ENCODE results near the gene CELA2B. TPM values are rescaled to one million over a fixed set of nuclear protein-coding genes. Genes with fewer than 3 reads are reported as not detected.

The CELA2B gene
- total and polyA plus RNA-seq, 4 donors: not detected

- no peak for TF ChIP-seq FOXA1 (IDR thresholded peaks at IDR 0.05)
- no peak for TF ChIP-seq TAF1 (conservative IDR thresholded peaks at IDR 0.05)
Measured at GRCh38 chr1:15525050-15526020, 49.4 kb downstream of the CELA2B start (continued).

GRCh38 chr1:15526021-15526489 is 50.2 kb downstream of the CELA2B start:
- peak overlapping the region; percentile 95 to 97 for H3K27ac ChIP-seq (ENCODE audit: low read depth in 1 of 2, low read length in 2 of 2)
- H3K27me3 ChIP-seq (ENCODE audit: control insufficient read depth in 4 of 4, insufficient read depth in 4 of 4, low read length in 3 of 4): no peaks in the 10 kb centered on the region
- no peak for DNase-seq (ENCODE audit: low spot score)
- no peaks in the 10 kb centered on the region for H3K9me3 ChIP-seq (ENCODE audit: control insufficient read depth in 4 of 4, low read length in 3 of 4)
- peak overlapping the region in 1 of 2 donors; percentile 79 for H3K9ac ChIP-seq (ENCODE audit: low read depth in 1 of 2, low read length in 2 of 2)
- TF ChIP-seq ZBTB33 (IDR thresholded peaks at IDR 0.05): no peak
- TF ChIP-seq NR2F2 (IDR thresholded peaks at IDR 0.05): no peak
- no peak for TF ChIP-seq ATF3 (IDR thresholded peaks at IDR 0.05)
- TF ChIP-seq FOXA2 (IDR thresholded peaks at IDR 0.05): no peak
- no peak for TF ChIP-seq GABPA (IDR thresholded peaks at IDR 0.05 in 1 of 2, conservative IDR thresholded peaks at IDR 0.05 in 1 of 2)
- TF ChIP-seq JUND (IDR thresholded peaks at IDR 0.05): peak in 1 of 2 donors; percentile 24
- WGBS: 11% methylated on average over 9 of the region's 9 CpGs
- H3K36me3 ChIP-seq (ENCODE audit: control insufficient read depth in 4 of 4, insufficient read depth in 3 of 4, low read depth in 1 of 4, low read length in 3 of 4): peaks cover 0 to 4% (median 2%) of the 10 kb centered on the region in 4 donors
- peaks cover 3 to 35% (median 24%) of the 10 kb centered on the region in 4 donors for H3K4me1 ChIP-seq (ENCODE audit: control insufficient read depth in 4 of 4, insufficient read depth in 4 of 4, low read length in 3 of 4)
- H3K4me3 ChIP-seq (ENCODE audit: low read depth in 1 of 3, low read length in 3 of 3): peak overlapping the region in 1 of 3 donors; percentile 7

GRCh38 chr1:15526490-15527339 is 50.8 kb downstream of the CELA2B start, which contains the start of gene DNAJC16:
Gene DNAJC16 (plus strand): TSS chr1:15526848. CDS start chr1:15529106, 2,258 bp downstream.
- DNase-seq (ENCODE audit: low spot score): peak; percentile 98
- H3K27me3 ChIP-seq (ENCODE audit: control insufficient read depth in 4 of 4, insufficient read depth in 4 of 4, low read length in 3 of 4): no peaks in the 10 kb centered on the region
- H3K4me1 ChIP-seq (ENCODE audit: control insufficient read depth in 4 of 4, insufficient read depth in 4 of 4, low read length in 3 of 4): peaks cover 3 to 35% (median 24%) of the 10 kb centered on the region in 4 donors
- H3K36me3 ChIP-seq (ENCODE audit: control insufficient read depth in 4 of 4, insufficient read depth in 3 of 4, low read depth in 1 of 4, low read length in 3 of 4): peaks cover 0 to 4% (median 3%) of the 10 kb centered on the region in 4 donors
- under 1% methylated on average over 65 of the region's 65 CpGs for WGBS
- H3K9ac ChIP-seq (ENCODE audit: low read depth in 1 of 2, low read length in 2 of 2): peak within 1 kb of the TSS; percentile 73 to 79
- H3K4me3 ChIP-seq (ENCODE audit: low read depth in 1 of 3, low read length in 3 of 3): peak within 1 kb of the TSS; percentile 67 to 85 (median 73)
- no peaks in the 10 kb centered on the region for H3K9me3 ChIP-seq (ENCODE audit: control insufficient read depth in 4 of 4, low read length in 3 of 4)
- H3K27ac ChIP-seq (ENCODE audit: low read depth in 1 of 2, low read length in 2 of 2): peak within 1 kb of the TSS; percentile 95 to 97
- TF ChIP-seq TAF1 (conservative IDR thresholded peaks at IDR 0.05): peak; percentile 61
- peak; percentile 99 for TF ChIP-seq MAX (IDR thresholded peaks at IDR 0.05)
- TF ChIP-seq GABPA (IDR thresholded peaks at IDR 0.05 in 1 of 2, conservative IDR thresholded peaks at IDR 0.05 in 1 of 2): peak; percentile 30 to 84
- peak; percentile 87 to 90 for TF ChIP-seq RXRA (IDR thresholded peaks at IDR 0.05)
- TF ChIP-seq HNF4G (IDR thresholded peaks at IDR 0.05): no peak
- peak; percentile 70 to 81 for TF ChIP-seq HNF4A (conservative IDR thresholded peaks at IDR 0.05)
- TF ChIP-seq FOXA1 (IDR thresholded peaks at IDR 0.05): peak; percentile 83
- TF ChIP-seq FOXA2 (IDR thresholded peaks at IDR 0.05): peak; percentile 62
- peak; percentile 85 for TF ChIP-seq REST (IDR thresholded peaks at IDR 0.05)
- TF ChIP-seq CTCF (IDR thresholded peaks at IDR 0.05; ENCODE audit: low read depth, low read length, missing input control): no peak
- TF ChIP-seq YY1 (IDR thresholded peaks at IDR 0.05): peak; percentile 91
- peak; percentile 96 for TF ChIP-seq NR2F2 (IDR thresholded peaks at IDR 0.05)
- peak; percentile 14 to 69 for TF ChIP-seq JUND (IDR thresholded peaks at IDR 0.05)
- peak; percentile 87 for TF ChIP-seq SP1 (IDR thresholded peaks at IDR 0.05)
- peak; percentile 45 to 59 for TF ChIP-seq RAD21 (IDR thresholded peaks at IDR 0.05)
